ENCODE measurements around the gene S1PR4. TPM values are rescaled to one million over a fixed set of nuclear protein-coding genes. Genes with fewer than 3 reads are reported as not detected.
"Not testable (repeated sequence)": the region's sequence is repeated elsewhere in the genome, so short reads cannot be mapped to it uniquely, and the experiment has no call there.

Gene S1PR4
- total RNA-seq, 1 experiment from 2014 or later = 0.28 TPM

DNA sequence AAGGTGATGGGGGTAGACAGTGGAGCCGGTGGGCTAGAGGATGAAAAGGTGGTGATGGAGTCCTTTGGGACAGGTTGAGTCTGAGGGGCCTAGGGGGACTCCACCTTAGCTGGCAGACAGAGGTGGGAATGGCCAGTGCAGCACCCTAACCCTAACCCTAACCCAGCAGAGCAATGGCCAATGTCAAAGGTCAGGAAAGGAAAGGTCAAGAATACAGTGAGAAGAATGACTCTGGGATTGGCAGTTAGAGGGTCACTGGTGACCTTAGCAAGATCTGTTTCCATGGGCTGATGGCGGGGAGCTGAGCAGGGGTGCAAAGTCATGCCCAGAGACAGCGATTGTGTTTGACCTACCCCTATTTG, 26.2 kb upstream of the S1PR4 start:
- Mint-ChIP-seq H3K27me3 (ENCODE audit: low read depth) (peaks cover 3% of the 10 kb centered on the region), H3K4me1 (peaks cover 3% of the 10 kb centered on the region; the same call in 1 of the 2 replicates), H3K27ac (no peak overlapping the region), H3K4me3 (no peak overlapping the region), H3K36me3 (no peaks in the 10 kb centered on the region), H3K9me3 (no peaks in the 10 kb centered on the region)
- ATAC-seq (no peak), DNase-seq (ENCODE audit: low spot score) (no peak)
- TF ChIP-seq, protein P1, sequence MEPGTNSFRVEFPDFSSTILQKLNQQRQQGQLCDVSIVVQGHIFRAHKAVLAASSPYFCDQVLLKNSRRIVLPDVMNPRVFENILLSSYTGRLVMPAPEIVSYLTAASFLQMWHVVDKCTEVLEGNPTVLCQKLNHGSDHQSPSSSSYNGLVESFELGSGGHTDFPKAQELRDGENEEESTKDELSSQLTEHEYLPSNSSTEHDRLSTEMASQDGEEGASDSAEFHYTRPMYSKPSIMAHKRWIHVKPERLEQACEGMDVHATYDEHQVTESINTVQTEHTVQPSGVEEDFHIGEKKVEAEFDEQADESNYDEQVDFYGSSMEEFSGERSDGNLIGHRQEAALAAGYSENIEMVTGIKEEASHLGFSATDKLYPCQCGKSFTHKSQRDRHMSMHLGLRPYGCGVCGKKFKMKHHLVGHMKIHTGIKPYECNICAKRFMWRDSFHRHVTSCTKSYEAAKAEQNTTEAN (CRISPR knock-in tag; IDR thresholded peaks at IDR 0.05) = no peak
- ChIA-PET POLR2A (no interaction called here), CTCF (interaction anchor here (1.2 to 2.2 kb wide), 4 partner anchors 23 to 202 kb away, joined by 3 to 9 read pairs (median 8); no protein-coding TSS in a partner anchor)

DNA sequence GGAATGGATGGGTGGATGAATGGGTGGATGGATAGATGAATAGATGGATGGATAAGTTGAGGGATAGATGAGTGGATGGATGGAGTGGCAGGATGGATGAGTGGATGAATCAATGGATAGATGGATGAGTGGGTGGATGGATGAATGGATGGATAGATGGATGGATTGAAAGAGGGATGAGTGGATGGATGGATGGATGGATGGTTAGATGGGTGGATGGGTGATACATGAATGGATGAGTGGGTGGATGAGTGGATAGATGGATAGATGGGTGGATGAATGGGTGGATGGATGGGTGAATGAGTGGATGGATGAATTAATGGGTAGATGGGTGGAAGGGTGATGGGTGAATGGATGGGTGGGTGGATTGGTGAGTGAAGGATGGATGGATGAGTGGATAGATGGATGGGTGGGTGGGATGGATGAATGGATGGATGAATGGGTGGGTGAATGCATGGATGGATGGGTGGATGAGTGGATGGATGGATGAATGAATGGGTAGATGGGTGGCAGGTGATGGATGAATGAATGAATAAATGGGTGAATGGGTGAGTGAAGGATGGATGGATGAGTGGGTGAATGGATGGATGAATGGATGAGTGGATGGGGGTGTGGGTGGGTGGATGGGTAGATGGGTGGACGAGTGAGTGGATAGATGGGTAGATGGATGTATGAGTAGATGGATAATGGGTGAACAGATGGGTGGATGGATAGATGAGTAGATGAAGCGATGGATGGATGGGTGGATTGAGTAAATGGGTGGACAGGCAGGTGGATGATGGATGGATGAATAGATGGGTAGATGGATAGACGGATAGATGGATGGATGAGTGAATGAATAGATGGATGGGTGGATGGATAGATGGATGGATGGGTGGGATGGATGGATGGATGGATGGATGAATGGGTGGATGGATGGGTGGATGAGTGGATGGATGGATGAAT, 25.0 kb upstream of the S1PR4 start:
- Mint-ChIP-seq H3K27me3 (ENCODE audit: low read depth) (peaks cover 7% of the 10 kb centered on the region), H3K4me3 (no peak overlapping the region), H3K9me3 (no peaks in the 10 kb centered on the region), H3K36me3 (no peaks in the 10 kb centered on the region), H3K27ac (no peak overlapping the region), H3K4me1 (peaks cover 3% of the 10 kb centered on the region; the same call in 1 of the 2 replicates)
- TF ChIP-seq, protein P2, sequence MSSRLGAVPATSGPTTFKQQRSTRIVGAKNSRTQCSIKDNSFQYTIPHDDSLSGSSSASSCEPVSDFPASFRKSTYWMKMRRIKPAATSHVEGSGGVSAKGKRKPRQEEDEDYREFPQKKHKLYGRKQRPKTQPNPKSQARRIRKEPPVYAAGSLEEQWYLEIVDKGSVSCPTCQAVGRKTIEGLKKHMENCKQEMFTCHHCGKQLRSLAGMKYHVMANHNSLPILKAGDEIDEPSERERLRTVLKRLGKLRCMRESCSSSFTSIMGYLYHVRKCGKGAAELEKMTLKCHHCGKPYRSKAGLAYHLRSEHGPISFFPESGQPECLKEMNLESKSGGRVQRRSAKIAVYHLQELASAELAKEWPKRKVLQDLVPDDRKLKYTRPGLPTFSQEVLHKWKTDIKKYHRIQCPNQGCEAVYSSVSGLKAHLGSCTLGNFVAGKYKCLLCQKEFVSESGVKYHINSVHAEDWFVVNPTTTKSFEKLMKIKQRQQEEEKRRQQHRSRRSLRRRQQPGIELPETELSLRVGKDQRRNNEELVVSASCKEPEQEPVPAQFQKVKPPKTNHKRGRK (CRISPR knock-in tag; IDR thresholded peaks at IDR 0.05; ENCODE audit: borderline replicate concordance) = no peak
- TF ChIP-seq SP1 (CRISPR knock-in tag; conservative IDR thresholded peaks at IDR 0.05) = no peak
- no peak for TF ChIP-seq SMAD4 (CRISPR knock-in tag; IDR thresholded peaks at IDR 0.05)
- no peak for TF ChIP-seq TCF7 (CRISPR knock-in tag; IDR thresholded peaks at IDR 0.05; ENCODE audit: low read depth)
- TF ChIP-seq SOX15 (CRISPR knock-in tag; IDR thresholded peaks at IDR 0.05) = no peak
- TF ChIP-seq FOXK1 (CRISPR knock-in tag; IDR thresholded peaks at IDR 0.05) = no peak
- TF ChIP-seq SMAD3 (CRISPR knock-in tag; IDR thresholded peaks at IDR 0.05; ENCODE audit: borderline replicate concordance) = no peak
- no peak for TF ChIP-seq TP53 (CRISPR knock-in tag; IDR thresholded peaks at IDR 0.05)
- TF ChIP-seq JAZF1 (CRISPR knock-in tag; IDR thresholded peaks at IDR 0.05) = no peak
- no peak for TF ChIP-seq ZNF138 (CRISPR knock-in tag; conservative IDR thresholded peaks at IDR 0.05)
- TF ChIP-seq, protein P3, sequence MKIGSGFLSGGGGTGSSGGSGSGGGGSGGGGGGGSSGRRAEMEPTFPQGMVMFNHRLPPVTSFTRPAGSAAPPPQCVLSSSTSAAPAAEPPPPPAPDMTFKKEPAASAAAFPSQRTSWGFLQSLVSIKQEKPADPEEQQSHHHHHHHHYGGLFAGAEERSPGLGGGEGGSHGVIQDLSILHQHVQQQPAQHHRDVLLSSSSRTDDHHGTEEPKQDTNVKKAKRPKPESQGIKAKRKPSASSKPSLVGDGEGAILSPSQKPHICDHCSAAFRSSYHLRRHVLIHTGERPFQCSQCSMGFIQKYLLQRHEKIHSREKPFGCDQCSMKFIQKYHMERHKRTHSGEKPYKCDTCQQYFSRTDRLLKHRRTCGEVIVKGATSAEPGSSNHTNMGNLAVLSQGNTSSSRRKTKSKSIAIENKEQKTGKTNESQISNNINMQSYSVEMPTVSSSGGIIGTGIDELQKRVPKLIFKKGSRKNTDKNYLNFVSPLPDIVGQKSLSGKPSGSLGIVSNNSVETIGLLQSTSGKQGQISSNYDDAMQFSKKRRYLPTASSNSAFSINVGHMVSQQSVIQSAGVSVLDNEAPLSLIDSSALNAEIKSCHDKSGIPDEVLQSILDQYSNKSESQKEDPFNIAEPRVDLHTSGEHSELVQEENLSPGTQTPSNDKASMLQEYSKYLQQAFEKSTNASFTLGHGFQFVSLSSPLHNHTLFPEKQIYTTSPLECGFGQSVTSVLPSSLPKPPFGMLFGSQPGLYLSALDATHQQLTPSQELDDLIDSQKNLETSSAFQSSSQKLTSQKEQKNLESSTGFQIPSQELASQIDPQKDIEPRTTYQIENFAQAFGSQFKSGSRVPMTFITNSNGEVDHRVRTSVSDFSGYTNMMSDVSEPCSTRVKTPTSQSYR (CRISPR knock-in tag; IDR thresholded peaks at IDR 0.05) = no peak
- no peak for TF ChIP-seq ZNF317 (CRISPR knock-in tag; IDR thresholded peaks at IDR 0.05; ENCODE audit: borderline replicate concordance, low read depth)
- TF ChIP-seq OVOL2 (CRISPR knock-in tag; IDR thresholded peaks at IDR 0.05; ENCODE audit: borderline replicate concordance) = no peak
- ATAC-seq (no peak), DNase-seq (ENCODE audit: low spot score) (no peak)
- ChIA-PET CTCF (interaction anchor here (2.2 kb wide), 1 partner anchor 24 kb away, joined by 9 read pairs; no protein-coding TSS in a partner anchor), POLR2A (no interaction called here)

DNA sequence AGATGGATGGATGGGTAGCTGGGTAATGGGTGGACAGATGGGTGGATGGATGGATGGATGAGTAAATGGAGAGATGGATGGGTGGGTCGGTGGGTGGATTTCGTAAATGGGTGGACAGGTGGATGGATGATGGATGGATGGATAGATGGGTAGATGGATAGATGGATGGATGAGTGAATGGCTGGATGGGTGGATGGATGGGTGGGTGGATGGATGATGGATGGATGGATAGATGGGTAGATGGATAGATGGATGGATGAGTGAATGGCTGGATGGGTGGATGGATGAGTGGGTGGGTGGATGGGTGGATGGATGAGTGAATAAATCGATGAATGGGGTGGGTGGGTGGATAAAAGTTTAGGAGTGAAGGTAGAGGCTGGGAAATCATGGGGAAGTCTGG, 24.1 kb upstream of the S1PR4 start:
- H3K4me3 Mint-ChIP-seq; H3K4me1 Mint-ChIP-seq; POLR2A ChIA-PET; CTCF ChIA-PET; H3K27ac Mint-ChIP-seq; H3K9me3 Mint-ChIP-seq; H3K36me3 Mint-ChIP-seq; ATAC-seq; H3K27me3 Mint-ChIP-seq (ENCODE audit: low read depth); DNase-seq (ENCODE audit: low spot score): not testable (repeated sequence)
